Posterior vena cava (tissue), 2 donors: ENCODE data around the gene ATG16L1. TPM values are rescaled to one million over a fixed set of nuclear protein-coding genes. Genes with fewer than 3 reads are reported as not detected.

Experiments used
- DNase-seq: peaks from one replicate; pipeline ENCODE4 v3.0.0-alpha.2; 2020; ENCODE audit warnings: low spot score
- intact Hi-C, 2 donors: fragments of 100-400 bp; cut with DNase I; formaldehyde crosslinking; loops; one replicate each; pipeline versions ENCODE4 v1.14.1 to v1.14.2; 2022 to 2023
- total RNA-seq, 2 donors: library from RNA; stranded (reverse); fragmentation: NEBNext Ultra II Directional; extraction: Animal tissue kit (Norgen Biotek cat#: 25700); gene quantifications; one replicate each; pipeline ENCODE4 v1.2.1, GENCODE V29; 2021
- donor health status: DM: yes; HTN: yes; CAD: no.
- donor health status: DM: yes; HTN: yes; CAD: no.

The ATG16L1 gene
- total RNA-seq, 2 donors from 2014 or later = 19.9 to 22.8 TPM

DNA sequence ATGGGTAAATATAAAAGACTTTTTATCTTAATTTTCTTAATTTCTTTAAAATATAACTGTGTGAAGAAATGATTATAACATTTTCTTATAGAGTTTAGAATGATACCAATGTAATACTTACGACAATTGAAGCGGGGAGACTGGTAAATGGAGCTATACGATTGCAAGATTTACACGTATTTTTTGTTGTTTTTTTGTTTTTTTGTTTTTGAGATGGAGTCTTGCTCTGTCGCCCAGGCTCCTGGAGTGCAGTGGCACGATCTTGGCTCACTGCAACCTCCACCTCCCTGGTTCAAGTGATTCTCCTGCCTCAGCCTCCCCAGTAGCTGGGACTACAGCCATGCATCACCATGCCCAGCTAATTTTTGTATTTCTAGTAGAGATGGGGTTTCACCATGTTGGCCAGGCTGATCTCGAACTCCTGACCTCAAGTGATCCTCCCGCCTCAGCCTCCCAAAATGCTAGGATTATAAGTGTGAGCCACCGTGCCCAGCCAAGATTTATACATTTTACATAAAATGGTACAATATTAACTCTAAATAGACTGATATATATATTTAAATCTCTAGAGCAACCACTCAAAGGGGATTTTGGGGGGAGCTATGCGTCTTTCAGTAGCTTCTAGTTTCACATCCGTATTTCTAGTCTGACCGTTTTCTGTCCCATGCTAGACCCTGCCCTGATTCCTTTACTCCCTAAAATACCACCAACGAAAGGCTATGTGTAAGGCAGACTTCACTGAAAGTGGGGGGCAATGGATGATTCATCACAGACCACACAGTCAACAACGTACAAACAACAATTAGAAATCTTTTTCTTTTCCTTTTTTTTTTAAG lies 28.2 kb upstream of the ATG16L1 start:
- intact Hi-C loops = loop anchor here in 1 of 2 donors (5.0 kb wide), 1 partner anchor 1464 kb away; no protein-coding TSS in a partner anchor

DNA sequence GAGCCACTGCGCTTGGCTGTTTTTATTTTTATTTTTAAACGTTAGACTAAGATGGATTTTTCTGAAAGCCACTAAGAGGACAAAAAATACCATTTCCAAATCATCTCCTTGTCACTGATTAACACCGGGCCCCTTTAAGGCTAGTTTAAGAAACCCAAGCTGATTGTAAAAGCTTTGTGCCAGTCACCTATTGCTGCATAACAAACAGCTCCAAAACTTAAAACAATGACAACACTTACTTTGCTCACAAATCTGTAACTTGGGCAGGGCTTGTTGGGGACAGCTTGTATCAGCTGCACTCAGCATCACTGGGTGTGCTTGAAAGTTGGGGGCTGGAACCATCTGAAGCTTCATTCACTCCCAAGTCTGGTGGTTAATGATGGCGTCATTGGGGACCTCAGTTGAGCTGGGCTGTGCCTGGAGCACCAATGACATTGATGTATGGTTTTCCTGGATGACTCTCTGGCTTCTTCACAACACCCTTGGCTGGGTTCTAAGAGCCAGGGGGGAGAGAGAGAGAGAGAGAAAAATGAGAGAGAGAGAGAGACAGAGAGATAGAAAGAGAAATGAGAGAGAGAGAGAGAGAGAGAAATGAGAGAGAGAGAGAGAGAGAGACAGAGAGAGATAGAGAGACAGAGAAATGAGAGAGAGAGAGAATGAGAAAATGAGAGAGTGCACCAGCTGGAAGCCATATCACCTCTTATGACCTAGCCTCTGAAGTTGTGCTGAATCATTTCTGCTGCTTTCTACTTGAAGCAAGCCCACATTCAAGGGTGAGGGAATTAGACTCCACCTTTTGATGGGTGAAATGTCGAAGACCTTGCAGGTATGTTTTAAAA lies 26.0 kb upstream of the ATG16L1 start:
- DNase-seq = no peak
- intact Hi-C loops = no loop called here

More for the DNA sequence above, 28.2 kb upstream of the ATG16L1 start:
- no peak for DNase-seq

DNA sequence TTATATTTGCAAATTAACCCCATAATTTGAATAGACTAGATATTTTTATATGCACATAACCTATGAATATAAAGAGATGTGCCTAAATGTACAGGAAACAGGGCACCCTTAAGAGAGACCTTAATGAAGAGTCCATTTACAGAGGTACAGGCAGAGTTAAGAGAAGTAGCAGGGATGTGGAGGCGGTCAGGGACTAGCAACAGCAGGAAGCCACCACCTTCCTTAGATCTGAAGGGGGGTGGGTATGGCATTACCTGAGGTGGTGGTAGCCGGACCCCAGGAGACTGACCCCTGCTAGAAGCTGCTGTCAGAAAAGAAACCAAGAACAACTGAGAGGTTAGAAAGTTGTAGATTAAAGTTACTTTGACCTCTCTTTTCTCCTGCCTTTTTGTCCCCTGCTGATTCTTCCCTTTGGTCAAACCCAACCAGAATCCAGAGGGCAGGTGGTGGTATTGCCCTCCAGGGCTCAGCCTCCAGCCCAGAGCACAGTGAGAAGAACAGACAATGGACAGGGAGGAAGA lies 24.9 kb upstream of the ATG16L1 start:
- intact Hi-C loops = no loop called here
- no peak for DNase-seq

DNA sequence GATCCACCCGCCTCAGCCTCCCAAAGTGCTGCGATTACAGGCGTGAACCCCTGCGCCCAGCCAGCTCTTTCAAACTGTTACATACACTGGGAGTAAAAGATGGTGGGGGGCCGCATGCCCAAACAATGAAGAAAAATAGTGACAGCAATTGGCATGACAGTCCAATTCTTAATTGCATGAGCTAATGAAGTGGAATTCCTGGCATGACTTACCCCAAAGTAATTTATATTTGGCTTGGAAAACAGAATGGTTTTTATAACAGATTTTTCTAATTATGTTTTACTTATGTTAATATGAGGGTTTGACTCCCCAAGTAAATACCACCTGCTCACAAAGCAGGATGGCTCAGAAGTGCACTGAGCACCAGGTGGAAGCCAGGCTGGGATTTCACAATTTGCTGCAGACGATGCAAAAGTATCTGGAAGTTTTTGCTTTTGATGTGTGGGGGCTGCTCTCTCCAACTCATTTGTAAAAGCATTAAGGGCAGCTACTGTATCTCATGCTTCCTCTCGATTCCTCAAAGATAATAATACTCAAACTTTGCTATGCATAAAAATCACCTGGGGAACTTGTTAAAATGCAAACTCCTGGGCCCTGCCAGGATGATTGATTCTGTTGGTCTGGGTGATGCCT lies 24.0 kb upstream of the ATG16L1 start:
- no peak for DNase-seq
- intact Hi-C loops = no loop called here

DNA sequence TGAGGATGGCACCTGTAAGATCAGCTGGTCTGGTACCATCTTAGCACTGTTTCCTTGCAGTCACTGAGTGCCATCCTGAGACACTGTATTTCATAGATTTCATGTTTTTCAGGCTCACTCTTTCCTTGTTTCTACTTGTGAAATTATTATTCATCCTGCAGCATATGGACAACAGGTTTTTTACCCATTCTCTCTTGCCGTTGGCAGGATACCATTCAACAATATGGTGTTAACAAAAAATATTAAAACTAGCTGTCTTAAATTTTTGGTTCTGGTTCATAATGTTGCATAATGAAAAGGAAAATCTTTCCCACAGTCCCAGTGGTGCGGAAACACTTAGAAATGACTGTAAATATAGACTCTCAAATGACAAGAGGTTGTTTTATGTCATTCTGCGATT lies 23.1 kb upstream of the ATG16L1 start:
- intact Hi-C loops = no loop called here
- DNase-seq = no peak

DNA sequence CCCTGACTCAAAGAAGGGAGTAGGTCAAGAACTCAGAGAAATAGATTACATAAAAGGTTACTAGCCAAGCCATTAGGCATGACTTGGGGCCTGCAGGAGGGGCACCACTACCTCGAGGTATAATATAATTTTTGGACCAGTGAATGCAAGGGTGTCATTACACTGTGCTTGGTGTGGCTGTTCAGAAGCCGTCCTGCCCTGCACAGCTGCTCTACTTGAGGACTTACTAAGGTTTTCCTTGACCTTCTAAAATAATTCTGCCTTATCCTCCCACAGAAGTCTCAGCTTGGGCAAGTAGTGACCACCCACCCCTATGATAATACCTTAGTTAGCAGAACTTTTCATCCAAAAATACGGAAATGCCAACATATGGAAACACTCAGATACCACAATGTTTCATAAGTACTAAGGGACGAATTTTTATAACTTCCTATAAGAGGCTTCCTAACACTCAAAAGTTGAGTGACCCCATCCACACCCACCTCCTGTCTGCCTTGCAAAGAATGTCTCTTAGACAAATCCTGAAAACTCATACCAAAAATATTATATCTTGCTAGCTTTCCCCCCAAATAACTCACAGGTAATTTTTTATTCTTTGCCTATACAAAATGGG lies 17.7 kb upstream of the ATG16L1 start:
- intact Hi-C loops = no loop called here
- DNase-seq = no peak

DNA sequence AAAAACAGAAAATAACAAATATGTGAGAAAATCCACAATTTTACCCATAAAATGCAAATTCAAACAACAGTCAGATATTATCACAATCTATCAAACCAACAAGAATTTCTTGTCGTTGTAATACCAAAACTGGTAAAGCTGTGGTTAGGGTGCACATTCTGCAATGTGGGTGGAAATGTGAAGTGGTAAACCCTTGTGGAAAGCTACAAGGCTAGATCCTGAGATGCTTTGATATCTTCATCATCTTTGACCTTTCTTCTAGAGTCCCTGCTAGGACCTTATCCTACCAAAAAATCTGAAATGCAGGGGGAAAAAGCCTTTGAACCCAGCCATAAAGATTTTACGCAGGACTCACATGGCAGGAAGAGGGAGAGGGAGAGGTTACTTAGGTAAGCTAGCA lies 17.2 kb upstream of the ATG16L1 start:
- DNase-seq = no peak
- intact Hi-C loops = no loop called here

DNA sequence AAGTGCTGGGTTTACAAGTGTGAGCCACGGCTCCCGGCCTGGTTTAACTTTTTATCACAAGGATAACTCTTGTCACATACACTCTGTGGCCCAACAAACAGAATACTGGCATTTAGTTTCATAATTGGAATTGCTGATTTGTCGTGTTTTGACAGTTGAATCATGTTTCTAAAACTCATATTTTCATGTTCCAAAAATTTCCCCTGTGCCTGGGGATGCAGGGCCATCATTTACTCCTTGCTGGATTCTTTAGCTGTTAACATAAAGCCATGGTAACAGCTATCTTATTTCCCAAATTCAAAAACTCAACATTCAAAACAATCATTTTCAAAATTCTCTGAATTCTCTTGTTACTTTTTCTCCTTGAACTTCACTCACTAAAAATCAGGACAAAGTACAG lies 16.5 kb upstream of the ATG16L1 start:
- intact Hi-C loops = no loop called here
- no peak for DNase-seq

DNA sequence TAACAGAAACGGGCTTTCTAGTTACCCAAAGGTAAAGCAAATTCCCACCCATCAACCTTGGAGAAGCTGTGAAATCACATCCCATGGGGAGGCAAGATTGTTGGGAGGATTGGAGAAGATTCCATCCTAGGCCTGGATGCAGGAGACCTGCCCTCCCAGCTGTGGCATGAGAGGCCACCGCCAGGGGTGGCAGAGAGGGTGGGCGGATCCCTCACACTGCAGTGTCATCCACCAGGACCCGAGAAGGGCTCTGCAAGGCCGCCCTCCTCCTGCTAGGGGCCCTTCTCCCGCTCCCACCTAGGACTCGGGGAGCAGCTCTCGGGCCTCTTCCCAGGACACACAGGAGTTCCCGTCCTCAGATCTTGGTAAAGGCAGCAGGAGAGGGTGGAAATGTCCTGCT lies 15.5 kb upstream of the ATG16L1 start:
- intact Hi-C loops = no loop called here
- no peak for DNase-seq

DNA sequence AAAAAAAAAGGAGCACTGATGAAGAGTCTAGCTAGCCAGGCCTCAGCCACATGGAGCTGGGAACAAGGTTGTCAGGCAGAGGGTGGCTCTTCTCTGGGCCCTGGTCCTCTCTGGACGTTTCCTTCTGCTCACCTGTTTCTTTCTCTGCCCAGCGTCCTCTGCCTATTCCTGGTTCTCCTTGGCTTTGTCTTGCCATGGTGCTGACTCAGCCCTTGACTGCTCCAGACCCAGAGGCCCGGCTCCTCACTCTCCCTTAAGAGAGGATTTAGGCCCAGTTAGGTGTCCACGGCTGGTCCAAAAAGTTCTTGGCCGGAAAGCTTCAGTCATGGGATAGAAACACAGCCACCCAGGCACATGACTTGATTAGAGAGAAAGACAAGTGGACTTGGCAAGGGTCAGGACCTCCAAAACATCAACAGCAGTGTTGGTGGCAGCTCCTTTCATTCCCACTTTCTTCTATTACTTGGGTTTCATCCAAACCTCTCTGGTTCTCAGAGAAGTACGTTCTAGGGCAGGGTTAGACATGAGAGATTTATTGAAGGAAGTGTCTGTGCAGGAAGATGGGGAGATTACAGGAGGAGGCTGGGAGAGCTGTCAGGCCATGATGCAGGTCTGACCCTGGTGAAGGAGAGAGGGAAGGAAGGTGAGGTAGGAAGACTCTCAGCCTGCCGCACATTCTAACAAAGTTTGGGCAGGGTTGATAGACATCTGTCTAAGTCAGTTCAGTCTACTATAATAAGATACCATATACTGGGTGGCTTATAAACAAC lies 14.5 kb upstream of the ATG16L1 start:
- intact Hi-C loops = no loop called here
- no peak for DNase-seq

DNA sequence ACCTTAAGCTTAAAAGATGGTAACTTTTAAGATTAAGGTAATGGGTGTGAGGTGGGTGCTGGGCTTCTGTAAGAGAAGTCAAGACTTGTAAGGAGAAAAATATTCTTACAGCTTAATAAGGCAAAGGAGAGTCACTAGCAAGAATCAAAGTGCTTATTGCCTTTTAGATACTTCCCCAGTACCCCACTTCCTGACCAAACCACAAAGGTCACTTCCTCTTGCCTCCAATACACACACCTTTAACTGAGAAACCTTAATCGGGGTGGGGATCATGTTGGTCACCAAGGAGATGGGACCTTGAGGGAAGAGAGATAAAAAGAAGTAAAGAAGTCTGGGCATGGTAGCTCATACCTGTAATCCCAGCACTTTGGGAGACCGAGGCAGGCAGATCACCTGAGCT lies 10.6 kb upstream of the ATG16L1 start:
- no peak for DNase-seq
- intact Hi-C loops = no loop called here

DNA sequence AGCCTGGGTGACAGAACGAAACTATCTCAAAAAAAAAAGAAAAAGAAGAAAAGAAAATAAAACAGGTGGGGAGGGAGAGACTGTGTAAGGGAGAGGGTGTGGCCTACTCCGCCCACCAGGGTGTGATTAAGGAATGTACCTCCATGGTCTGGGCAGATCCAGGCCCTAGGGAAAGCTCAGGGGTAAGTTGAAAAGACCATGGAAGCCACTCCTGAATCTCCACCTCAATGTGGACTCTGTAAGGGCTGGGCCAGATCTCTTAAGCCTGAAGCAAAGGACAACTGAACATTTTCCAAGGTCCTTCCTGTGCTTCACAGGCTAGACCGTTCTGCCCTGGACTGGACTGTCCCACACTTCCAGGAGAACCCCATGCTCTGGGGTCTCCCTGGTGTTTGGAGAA lies 9.7 kb upstream of the ATG16L1 start:
- DNase-seq = no peak

DNA sequence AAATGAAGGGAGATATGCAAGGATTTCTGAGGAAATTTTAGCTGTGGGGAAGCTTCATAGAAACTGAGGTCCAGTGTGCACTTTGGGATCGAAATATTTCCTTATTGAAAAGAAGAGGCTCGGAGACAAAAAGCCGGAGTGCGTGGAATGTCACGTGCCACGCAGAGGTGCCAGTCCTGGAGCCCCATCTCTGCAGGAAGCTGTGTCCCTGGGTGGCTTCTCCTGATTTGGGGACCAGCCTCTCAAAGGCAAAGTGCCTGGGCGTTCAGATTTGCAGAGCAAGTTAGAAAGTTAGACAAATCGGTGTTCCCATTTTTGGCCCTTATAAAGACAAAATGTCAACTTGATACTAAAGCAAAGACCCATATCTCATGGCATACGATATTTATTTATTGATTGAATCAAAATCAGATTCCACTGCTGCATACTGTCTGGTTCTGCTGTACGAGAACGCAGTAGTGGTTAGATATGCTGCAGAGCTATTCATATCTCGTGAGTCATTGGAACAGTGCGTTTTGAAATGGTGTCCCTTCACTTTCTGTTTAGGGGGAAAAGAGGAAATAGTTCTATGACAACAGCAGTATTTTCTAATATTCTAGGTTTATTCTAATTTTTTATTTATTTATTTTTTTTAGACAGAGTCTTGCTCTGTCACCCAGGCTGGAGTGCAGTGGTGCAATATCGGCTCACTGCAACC lies 9.1 kb upstream of the ATG16L1 start:
- DNase-seq = no peak
- intact Hi-C loops = no loop called here

More for the DNA sequence above, 9.7 kb upstream of the ATG16L1 start:
- intact Hi-C loops = no loop called here

DNA sequence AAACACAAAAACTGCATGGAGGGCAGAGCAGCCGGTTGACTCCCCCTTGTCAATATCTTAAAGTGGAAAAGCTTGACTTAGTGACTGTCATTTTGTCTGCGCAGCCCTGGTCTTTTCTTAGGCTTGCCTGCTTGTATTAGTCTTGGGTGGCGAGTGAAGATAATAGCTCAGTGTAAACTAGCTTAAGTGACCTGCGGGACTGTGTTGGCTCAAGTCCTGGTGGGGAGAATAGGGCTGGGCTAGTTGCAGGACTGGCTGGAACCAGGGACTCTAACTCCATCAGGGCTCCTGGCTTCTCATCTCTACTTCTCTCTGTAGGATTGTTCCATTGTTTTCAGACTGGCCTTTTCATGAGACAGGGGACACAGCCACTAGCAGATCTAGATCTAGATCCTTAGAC lies 8.1 kb upstream of the ATG16L1 start:
- DNase-seq = no peak
- intact Hi-C loops = no loop called here

DNA sequence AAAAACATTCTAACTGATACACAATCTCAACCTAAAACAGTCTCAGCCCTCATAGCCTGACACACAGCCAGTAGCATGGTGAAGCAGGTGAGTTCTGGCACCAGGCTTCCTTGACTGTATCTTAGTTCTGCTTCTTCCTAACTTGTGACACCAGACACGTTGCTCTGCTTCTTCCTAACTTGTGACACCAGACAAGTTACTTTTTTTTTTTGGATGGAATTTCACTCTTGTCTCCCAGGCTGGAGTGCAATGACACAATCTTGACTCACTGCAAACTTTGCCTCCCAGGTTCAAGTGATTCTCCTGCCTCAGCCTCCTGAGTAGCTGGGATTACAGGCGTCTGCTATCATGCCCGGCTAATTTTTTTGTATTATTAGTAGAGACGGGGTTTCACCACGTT lies 6.7 kb upstream of the ATG16L1 start:
- intact Hi-C loops = no loop called here
- DNase-seq = no peak

DNA sequence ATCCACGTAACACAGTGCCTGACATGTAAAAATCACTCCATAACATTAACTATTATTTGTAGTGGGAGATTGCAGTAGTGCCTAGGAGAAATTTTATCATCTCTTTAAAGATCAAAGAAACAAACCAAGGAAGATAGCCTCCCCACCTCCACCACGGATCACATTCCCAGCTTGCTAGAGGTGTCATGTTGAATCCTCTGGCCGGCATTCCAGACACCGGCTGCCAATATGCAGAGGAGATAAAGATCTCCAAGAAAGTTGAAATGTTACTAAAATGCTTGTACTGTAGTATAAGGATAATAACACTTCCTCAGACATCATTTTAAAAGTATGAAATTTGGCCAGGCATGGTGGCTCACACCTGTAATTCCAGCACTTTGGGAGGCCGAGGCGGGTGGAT lies 6.1 kb upstream of the ATG16L1 start:
- intact Hi-C loops = no loop called here

DNA sequence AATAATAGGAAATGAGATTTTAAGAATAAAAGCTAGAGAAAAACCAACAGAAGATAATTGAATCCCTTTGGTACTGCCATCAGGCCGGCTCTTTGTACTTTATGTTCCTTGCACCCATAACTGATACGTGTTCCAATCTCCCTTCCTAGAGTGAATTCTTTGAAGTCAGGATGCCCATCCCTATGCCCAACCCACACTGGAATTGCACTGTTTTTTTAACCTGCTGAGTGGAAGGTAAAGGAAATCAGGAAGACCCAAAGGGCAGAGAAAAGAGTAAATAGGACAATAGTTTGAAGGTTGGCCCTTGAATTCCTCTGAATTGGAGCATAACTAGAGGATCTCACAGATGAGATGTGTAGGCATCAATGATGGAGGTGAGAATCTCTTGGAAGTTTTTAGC lies 4.4 kb upstream of the ATG16L1 start:
- no peak for DNase-seq
- intact Hi-C loops = no loop called here

More for the DNA sequence above, 6.1 kb upstream of the ATG16L1 start:
- no peak for DNase-seq

DNA sequence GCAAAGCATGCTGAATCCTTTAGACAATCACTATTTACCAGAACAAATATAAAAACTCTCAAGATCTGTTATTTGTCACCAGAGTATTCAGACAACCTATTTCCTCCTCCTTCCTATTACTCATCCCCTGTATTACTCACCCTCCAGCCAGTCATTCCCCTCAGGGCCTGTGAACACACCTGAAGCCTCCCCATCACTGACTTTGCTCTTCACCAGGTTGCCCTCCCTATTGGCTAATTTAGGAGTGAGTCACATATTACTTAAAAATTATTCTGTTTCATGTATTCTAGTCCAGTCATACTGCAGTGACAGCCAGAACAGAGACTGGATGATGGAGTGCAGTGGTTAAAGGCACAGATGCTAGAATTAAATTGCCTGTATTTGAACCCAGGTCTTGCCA lies 3.7 kb upstream of the ATG16L1 start:
- intact Hi-C loops = no loop called here
- no peak for DNase-seq
